Stimulated activated CD4-positive, alpha-beta T cell treated with anti-CD3 and anti-CD28 coated beads, Interleukin-12 subunit alpha, Interleukin-12 subunit beta, amount 100 ng/mL, for 48 hours (primary cell): Measurements from ENCODE around the gene ATF6.

Experiments
- DNase-seq, 3 donors: peaks; one replicate each; pipeline ENCODE4 v3.0.0-alpha.2; 2020; ENCODE audit warnings: low read depth in 2 of 3, low spot score in 1 of 3

The ATF6 gene

GRCh38 chr1:161956930-161957329 is 190.8 kb downstream of the ATF6 start:
- DNase-seq = no peak

GRCh38 chr1:161958425-161958824 is 192.3 kb downstream of the ATF6 start:
- peak in 1 of 3 donors; percentile 9 for DNase-seq

DNA sequence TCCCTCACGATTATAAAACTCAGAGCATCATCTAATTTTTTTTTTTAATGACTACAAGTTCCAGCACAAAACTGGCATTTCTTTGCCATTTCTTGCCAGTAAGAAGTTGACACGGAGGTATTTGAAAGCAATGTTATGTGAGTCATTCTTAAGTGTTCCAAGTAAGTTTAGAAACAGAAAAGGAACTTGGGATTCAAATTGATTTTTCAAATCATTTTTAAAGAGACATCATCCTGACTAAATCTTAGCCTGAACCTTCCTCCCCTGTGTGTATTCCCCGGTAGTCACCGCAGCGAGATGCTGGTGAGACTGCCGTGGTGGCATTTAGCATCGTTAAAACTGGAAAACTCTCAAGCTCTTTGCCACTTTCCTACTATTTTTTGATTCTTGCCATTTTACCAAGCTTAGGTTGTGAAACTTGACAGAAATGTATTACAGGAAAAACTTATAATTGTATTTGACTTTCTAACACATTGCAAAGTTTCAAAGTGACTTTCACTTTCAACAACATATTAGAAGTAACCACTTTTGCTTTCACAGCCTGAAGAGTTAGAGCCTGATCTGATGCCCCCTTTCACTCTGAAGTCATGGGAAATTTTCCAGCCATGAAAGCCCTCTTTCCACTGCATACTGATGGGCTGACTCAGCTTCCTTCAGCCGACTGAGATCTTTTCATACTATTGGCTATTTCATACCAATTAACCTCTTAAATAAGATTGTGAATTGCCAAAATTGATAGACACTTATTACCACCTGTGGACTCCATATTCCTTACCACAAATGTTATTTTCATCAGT is 196.2 kb downstream of the ATF6 start:
- DNase-seq = peak; percentile 28 to 40 (median 39)

DNA sequence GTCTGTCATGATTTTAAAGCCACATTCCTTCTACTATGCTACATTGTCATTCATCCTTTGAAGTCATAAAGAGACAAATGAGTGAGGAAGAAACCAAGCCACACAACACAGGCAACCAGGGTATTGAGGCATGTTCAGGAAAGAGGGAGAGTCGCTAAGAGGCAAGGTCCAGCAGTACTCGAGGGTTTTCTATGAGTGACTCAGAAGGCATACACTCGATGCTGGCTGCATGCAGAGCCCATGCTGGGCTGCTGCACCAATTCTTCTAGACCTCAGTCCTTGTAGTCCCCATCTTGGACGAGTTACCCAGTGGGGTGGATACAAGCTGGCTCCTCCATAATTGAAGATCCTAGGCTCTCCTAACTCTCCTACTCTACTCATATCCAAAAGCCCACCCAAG is 199.9 kb downstream of the ATF6 start:
- DNase-seq = no peak

DNA sequence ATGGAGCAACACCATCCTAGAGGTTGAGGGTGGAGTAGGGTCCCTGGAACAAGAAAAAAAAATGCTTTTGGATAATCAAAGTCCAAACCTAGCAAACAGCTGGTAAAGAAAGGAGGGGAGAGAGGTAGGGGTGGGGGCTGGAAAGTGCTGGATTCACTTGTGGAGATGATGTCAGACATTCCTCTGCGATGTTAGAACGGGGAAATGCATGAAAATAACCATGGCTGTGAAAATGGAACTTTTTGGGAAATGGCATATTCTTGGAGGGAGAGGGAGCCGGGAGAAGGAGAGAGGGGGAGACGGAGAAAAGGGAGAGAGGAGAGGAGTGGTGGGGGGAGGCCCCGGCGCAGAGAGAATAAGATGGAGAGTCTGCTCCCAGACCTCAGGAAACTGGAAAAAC is 203.9 kb downstream of the ATF6 start:
- no peak for DNase-seq

- no peak for DNase-seq
These were observed 204.5 kb downstream of the ATF6 start for GRCh38 chr1:161970633-161971032.

GRCh38 chr1:161972828-161973227 is 206.7 kb downstream of the ATF6 start:
- no peak for DNase-seq

DNA sequence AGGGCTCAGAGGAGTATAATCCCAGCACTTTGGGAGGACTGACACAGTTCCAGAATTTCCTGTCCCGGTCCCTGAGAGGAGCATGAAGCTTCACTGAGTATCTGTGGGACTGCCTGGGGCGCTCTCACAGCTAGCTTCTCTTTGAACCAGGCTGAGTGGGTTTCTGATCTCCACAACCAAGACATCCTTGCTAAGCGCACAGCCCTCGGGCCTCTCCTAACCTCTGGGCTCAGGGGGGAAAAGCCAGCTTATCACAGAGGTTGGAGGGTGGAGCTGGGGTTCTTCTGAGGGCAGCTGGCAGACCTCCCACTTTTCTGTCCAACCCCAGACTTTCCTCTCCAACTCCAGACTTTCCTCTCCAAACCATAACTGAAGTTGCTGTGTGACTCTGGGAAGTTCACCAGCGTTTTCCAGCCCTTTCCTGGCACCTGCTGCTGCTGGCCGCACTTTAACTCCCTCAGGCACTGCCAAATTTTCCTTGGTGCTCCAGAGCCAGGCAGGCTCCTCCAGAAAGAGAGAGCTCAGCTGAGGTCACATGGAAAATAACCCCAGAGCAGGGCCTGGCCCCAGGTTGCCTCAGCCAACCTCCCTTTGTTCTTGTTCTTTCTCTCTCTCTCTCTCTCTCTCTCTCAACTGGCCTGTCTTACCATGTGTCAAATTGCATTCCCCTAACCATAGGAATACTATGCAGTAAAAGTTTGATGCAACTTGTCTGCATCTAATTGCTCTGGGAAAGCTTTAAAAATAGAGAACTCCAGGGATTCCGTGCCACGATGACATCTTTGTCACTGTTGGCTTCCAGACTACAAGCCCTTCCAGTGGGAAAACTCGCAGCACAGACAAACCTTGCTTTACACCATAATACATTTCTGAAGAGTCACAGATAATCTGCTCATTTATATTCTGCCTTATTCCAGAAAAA is 208.1 kb downstream of the ATF6 start:
- no peak for DNase-seq

- no peak for DNase-seq
These were observed 212.1 kb downstream of the ATF6 start for GRCh38 chr1:161978011-161978790.

DNA sequence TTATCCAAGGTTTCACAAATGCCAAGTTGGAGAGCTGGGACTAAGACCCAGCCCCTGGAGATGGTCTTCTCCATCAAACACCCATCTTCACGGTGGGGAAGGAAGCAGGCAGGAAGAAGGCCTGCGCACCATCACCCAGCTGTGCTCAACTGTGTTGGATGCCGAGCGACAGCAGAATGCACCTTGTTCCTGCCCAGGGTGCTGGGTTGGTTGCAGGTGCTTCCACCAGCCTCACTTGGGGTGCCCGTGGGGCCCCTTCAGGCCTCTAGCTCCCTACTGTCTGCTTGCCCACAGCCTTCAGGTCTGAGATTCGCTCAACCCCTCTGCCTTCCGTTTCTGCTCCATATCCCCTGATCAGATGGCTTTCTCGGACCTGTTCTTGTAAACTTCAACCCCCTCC is 215.0 kb downstream of the ATF6 start:
- no peak for DNase-seq

- no peak for DNase-seq
These were observed 215.8 kb downstream of the ATF6 start for GRCh38 chr1:161981735-161982506.

DNA sequence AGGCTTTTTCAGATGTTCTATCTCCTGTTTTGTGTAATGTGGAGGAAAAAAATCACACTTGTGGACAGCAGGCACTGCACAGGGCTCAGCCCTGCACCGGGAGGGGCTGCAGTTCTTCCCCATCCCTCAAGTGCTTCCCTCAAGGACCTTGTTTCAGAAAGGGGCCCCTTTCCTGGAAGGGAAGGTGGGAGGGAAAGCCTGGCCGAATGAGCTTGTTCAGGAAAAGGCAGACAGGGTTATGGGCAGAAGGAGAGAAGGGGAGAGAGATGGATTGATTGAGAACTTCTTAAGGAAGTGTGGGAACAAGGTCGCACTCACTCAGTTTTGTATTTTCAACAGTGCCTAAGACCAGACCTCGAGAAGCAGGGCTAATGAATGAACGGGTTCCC is 216.4 kb downstream of the ATF6 start:
- DNase-seq = no peak

- DNase-seq = no peak
These were observed 216.8 kb downstream of the ATF6 start for GRCh38 chr1:161982917-161983316.

- no peak for DNase-seq
These were observed 217.6 kb downstream of the ATF6 start for GRCh38 chr1:161983725-161984124.

GRCh38 chr1:161985301-161985822 is 219.2 kb downstream of the ATF6 start:
- DNase-seq = no peak

GRCh38 chr1:161986328-161986727 is 220.2 kb downstream of the ATF6 start:
- no peak for DNase-seq

- DNase-seq = no peak
These were observed 221.2 kb downstream of the ATF6 start for GRCh38 chr1:161987303-161987702.

- DNase-seq = no peak
These were observed 221.8 kb downstream of the ATF6 start for GRCh38 chr1:161987872-161988271.

- no peak for DNase-seq
These were observed 222.3 kb downstream of the ATF6 start for GRCh38 chr1:161988413-161988812.

- DNase-seq = no peak
These were observed 223.0 kb downstream of the ATF6 start for GRCh38 chr1:161989108-161989507.
